GM18873 (cell line): ENCODE measurements around the gene RNF212.
"Not testable (repeated sequence)": the region's sequence is repeated elsewhere in the genome, so short reads cannot be mapped to it uniquely, and the experiment has no call there.

Source experiments
- ATAC-seq: cut with Tn5 transposase; IDR thresholded peaks from one replicate; pipeline ENCODE4 v1.9.1; 2021; ENCODE audit warnings: mild to moderate bottlenecking, moderate library complexity, moderate number of reproducible peaks; ENCODE audit not compliant: unreplicated experiment, low FRiP score

The RNF212 gene

DNA sequence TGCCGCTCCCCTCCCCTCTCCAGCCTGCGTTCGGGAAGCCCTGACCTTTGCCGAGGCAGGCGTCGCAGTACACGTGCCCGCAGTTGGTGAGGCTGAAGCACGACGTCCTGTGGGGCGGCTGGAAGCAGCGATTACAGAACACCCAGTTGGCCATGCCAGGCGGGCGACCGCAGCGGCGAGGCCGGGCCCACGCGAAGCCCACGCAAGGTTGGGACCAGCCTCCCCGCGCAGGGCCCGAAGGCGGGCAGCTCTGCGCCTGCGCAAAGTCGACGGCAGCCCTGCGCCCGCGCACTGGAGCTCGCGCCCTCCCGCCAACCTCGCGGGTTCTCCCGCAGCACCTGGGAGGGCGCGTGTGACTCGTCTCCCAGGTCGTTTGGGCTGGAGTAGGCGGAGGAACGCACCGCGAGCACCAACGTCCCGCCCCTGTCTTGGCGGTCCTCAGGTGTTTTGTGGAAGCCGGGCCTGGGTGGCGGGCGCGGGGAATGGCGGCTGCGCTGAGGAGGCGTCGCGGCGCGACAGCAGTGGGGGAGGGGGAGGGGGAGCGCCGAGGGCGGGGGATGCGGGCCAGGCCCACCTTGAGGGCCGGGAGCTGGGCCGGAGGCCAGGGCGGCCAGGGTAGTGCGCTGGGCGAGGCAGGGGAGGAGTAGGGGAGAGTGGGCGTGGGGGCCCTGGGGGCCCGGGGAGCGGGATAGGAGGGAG lies at the start of gene RNF212:
Gene RNF212 (minus strand): TSS at position 254 of the 699 bp plus-strand sequence. CDS start 100 bp downstream, at position 154.
- ATAC-seq, result no peak

DNA sequence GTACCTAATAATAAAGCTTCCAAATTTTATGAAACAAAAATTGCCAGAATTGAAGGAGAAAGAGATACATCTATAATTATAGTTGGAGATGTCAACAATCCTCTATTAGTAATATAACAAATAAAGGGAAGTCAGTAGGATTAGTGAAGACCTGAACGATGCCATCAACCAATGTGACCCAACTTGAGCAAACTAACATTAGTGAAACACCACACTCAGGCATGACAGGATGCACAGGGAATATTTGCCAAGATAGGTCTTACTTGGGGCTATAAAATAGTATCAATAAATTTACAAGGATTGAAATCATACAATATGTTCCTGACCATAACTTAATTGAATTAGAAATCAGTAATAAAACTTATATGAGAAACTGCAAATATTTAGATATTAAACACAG lies 47.0 kb upstream of the RNF212 start:
- ATAC-seq, result no peak

- no peak for ATAC-seq
These were observed 42.7 kb upstream of the RNF212 start for GRCh38 chr4:1156069-1156468.

- no peak for ATAC-seq
These were observed 42.0 kb upstream of the RNF212 start for GRCh38 chr4:1155314-1155713.

- no peak for ATAC-seq
These were observed 41.3 kb upstream of the RNF212 start for GRCh38 chr4:1154523-1155182.

DNA sequence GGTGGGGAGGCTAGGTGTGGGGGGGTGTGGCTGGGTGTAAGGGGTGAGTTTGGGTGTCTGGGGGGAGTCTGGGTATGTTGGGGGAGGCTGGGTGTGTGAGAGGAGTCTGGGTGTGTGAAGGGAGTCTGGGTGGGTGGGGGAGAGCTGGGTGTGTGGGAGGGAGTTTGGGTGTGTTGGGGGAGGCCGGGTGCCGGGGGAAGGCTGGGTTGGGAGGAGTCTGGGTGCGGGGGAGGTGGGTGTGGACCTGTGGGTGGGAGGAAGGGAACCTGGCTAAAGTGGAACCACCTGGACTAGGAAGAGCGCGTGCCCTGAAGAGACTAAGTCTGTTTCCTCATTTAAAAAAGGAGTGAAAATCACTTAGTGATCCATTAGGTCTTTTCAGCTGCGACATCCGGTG lies 40.8 kb upstream of the RNF212 start:
- no peak for ATAC-seq

- no peak for ATAC-seq
These were observed 40.3 kb upstream of the RNF212 start for GRCh38 chr4:1153567-1154090.

- no peak for ATAC-seq
These were observed 38.9 kb upstream of the RNF212 start for GRCh38 chr4:1152290-1152689.

- no peak for ATAC-seq
These were observed 38.2 kb upstream of the RNF212 start for GRCh38 chr4:1151541-1151940.

GRCh38 chr4:1150875-1151274 lies 37.5 kb upstream of the RNF212 start:
- no peak for ATAC-seq

GRCh38 chr4:1139860-1140259 lies 26.5 kb upstream of the RNF212 start:
- no peak for ATAC-seq

- no peak for ATAC-seq
These were observed 24.5 kb upstream of the RNF212 start for GRCh38 chr4:1137850-1138249.

GRCh38 chr4:1137063-1137776 lies 23.9 kb upstream of the RNF212 start:
- no peak for ATAC-seq

GRCh38 chr4:1136048-1136447 lies 22.7 kb upstream of the RNF212 start:
- ATAC-seq, result no peak

- no peak for ATAC-seq
These were observed 19.7 kb upstream of the RNF212 start for GRCh38 chr4:1133033-1133432.

- ATAC-seq, result peak; percentile 55
These were observed 17.2 kb upstream of the RNF212 start for GRCh38 chr4:1130316-1131186.

DNA sequence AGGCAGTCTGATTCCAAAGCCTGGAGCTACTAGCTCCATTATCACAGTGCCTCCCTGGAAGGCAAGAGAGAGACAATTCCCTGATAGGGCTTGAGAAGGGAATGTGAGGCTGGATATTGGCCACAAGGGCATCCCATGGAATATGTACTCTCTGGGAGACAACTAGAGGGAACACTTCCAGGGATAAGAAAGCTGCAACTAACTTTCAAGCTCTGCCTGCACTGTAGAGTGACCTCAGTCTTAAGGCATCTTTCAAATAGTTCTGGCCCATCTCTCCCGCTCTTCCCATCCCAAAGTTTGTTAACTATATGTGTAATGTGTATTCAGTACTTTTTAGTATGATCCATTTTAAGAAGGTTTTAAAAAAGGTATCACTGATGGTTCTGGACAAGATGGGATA lies 13.1 kb upstream of the RNF212 start:
- ATAC-seq, result no peak

GRCh38 chr4:1125466-1125865 lies 12.1 kb upstream of the RNF212 start:
- ATAC-seq, result not testable (repeated sequence)

- no peak for ATAC-seq
These were observed 11.5 kb upstream of the RNF212 start for GRCh38 chr4:1124818-1125217.

GRCh38 chr4:1122505-1122904 lies 9.1 kb upstream of the RNF212 start:
- no peak for ATAC-seq
